Measurements from ENCODE around the gene CLMN. TPM values are rescaled to one million over a fixed set of nuclear protein-coding genes. Genes with fewer than 3 reads are reported as not detected.

Gene CLMN
- total RNA-seq (2016; rRNA removed; fragmentation: Illumina TruSeq; extraction: Trizol) (15.1 and 16.2 TPM in 2 replicates), polyA plus RNA-seq (2011; rRNA removed) (16.4 and 16.7 TPM in 2 replicates), polyA minus RNA-seq (2011; rRNA and poly(A)+ RNA removed; ENCODE audit: low replicate concordance) (0.51 and 12.1 TPM in 2 replicates), Bru-seq, nascent RNA (percentile 84 among the genes with signal in this experiment), BruChase-seq, experiment 1, labeled RNA remaining after a 6-hour chase (percentile 91 among the genes with signal in this experiment), BruChase-seq, experiment 2, labeled RNA remaining after a 2-hour chase (percentile 91 among the genes with signal in this experiment)
- 4.4 and 5.9 TPM in 2 replicates for total RNA-seq (2016; cell fraction: cytosol; rRNA removed; fragmentation: Illumina TruSeq; extraction: Trizol; ENCODE audit: low read depth)
- 13.1 and 14.8 TPM in 2 replicates for total RNA-seq (2016; cell fraction: insoluble cytoplasmic fraction; rRNA removed; fragmentation: Illumina TruSeq; extraction: Trizol)
- 8.6 and 9.0 TPM in 2 replicates for total RNA-seq (2016; cell fraction: membrane; rRNA removed; fragmentation: Illumina TruSeq; extraction: Trizol)
- total RNA-seq (2016; cell fraction: nucleus; rRNA removed; fragmentation: Illumina TruSeq; extraction: Trizol): 21.4 and 22.0 TPM in 2 replicates
- 5.7 and 6.9 TPM in 2 replicates for polyA plus RNA-seq (2011; cell fraction: cytosol; rRNA removed)
- polyA plus RNA-seq (2011; cell fraction: nucleus; rRNA removed): 55.9 and 58.4 TPM in 2 replicates
- polyA plus RNA-seq (2012): 12.5 and 17.3 TPM in 2 replicates
- polyA plus RNA-seq (2016; cell fraction: cytosol; fragmentation: Illumina TruSeq; extraction: Trizol; ENCODE audit: low read depth): 4.6 and 4.9 TPM in 2 replicates
- polyA plus RNA-seq (2016; cell fraction: insoluble cytoplasmic fraction; fragmentation: Illumina TruSeq; extraction: Trizol; ENCODE audit: low read depth): 10.5 and 11.4 TPM in 2 replicates
- 7.1 and 7.5 TPM in 2 replicates for polyA plus RNA-seq (2016; cell fraction: membrane; fragmentation: Illumina TruSeq; extraction: Trizol; ENCODE audit: low read depth)
- polyA plus RNA-seq (2016; cell fraction: nucleus; fragmentation: Illumina TruSeq; extraction: Trizol; ENCODE audit: insufficient read depth, low read depth): 24.4 and 27.2 TPM in 2 replicates
- polyA minus RNA-seq (2011; cell fraction: cytosol; rRNA and poly(A)+ RNA removed): 8.5 and 10.6 TPM in 2 replicates
- polyA minus RNA-seq (2011; cell fraction: nucleus; rRNA and poly(A)+ RNA removed): 45.1 and 53.1 TPM in 2 replicates
- long read RNA-seq, experiment 1, full-length matches to known transcripts: 3 of 19 reads
- long read RNA-seq, experiment 1, partial matches to known transcripts: 10 of 19 reads
- long read RNA-seq, experiment 1, other reads (novel, unspliced or antisense): 6 of 19 reads
- long read RNA-seq, experiment 2, full-length matches to known transcripts: 11 of 40 reads
- long read RNA-seq, experiment 2, partial matches to known transcripts: 10 of 40 reads
- long read RNA-seq, experiment 2, other reads (novel, unspliced or antisense): 19 of 40 reads

GRCh38 chr14:95319312-95320077 is at the start of gene CLMN:
CLMN (minus strand) TSS chr14:95319908; CDS start chr14:95319792, 116 bp downstream.
- Histone ChIP-seq H4K20me1 (ENCODE audit: insufficient read depth, low read length) (no peaks in the 10 kb centered on the region; the same call in 1 of the 2 replicates), H2AFZ (ENCODE audit: low read length) (no peak within 1 kb of the TSS), H3K4me3 (replicated peaks in 1 of 3; ENCODE audit: insufficient read depth in 1 of 3, low read depth in 2 of 3, low read length in 3 of 3) (peak within 1 kb of the TSS; percentile 69 to 95 (median 86)), H3K9ac (ENCODE audit: insufficient read depth, low read depth, low read length) (peak within 1 kb of the TSS; percentile 68), H3K4me2 (ENCODE audit: low read depth, low read length) (peak within 1 kb of the TSS; percentile 86), H3K4me1 (ENCODE audit: insufficient read depth, low read length) (peaks cover 69% of the 10 kb centered on the region), H3K79me2 (ENCODE audit: insufficient read depth, low read length) (peaks cover 7% of the 10 kb centered on the region), H3K27ac (ENCODE audit: extremely low read length, insufficient read depth, low read length) (peak within 1 kb of the TSS; percentile 10), H3K27me3 (ENCODE audit: control insufficient read depth in 1 of 2, insufficient read depth in 2 of 2, low read length in 2 of 2) (peaks cover 2 to 18% of the 10 kb centered on the region in 2 experiments; a peak in 2 of 5 replicates), H3K9me3 (ENCODE audit: low read length) (no peaks in the 10 kb centered on the region), H3K36me3 (replicated peaks in 1 of 2; ENCODE audit: control insufficient read depth in 1 of 2, insufficient read depth in 2 of 2, low read length in 2 of 2) (no peaks in the 10 kb centered on the region)
- DNase-seq (ENCODE audit: low spot score) (no peak), FAIRE-seq (no peak), ATAC-seq (peak; percentile 40)
- no CpG with 5 or more reads among the region's 98 CpGs for WGBS (ENCODE audit: low lambda C conversion rate)
- no TSS peak for BruUV-seq (replicated peaks)
- in situ Hi-C loops (cut with HindIII; ENCODE audit: extremely low pct_ligation_motif_present, low pct_unique_long_range_greater_than_20kb) (no loop called here), intact Hi-C loops (cut with micrococcal nuclease; ENCODE audit: unreplicated experiment) (loop anchor here (5.0 kb wide), 1 partner anchor 52 kb away; no protein-coding TSS in a partner anchor)
- ChIA-PET POLR2A (interaction anchor here (1.1 to 2.5 kb wide), 4 partner anchors 17 to 42 kb away, joined by 3 to 13 read pairs (median 4); no protein-coding TSS in a partner anchor), CTCF (ENCODE audit: low intra/inter-chr PET ratio, low total read pairs) (no interaction called here)
- TF ChIP-seq NRL (CRISPR knock-in tag; IDR thresholded peaks at IDR 0.05; ENCODE audit: borderline replicate concordance) (no peak), MAZ (IDR thresholded peaks at IDR 0.05; ENCODE audit: borderline replicate concordance, low read depth, low read length) (no peak), MAZ (CRISPR knock-in tag; IDR thresholded peaks at IDR 0.05; ENCODE audit: low read depth) (no peak; the same call in 1 of the 2 replicates), PHF5A (CRISPR knock-in tag; IDR thresholded peaks at IDR 0.05; ENCODE audit: low read depth, unreplicated experiment) (no peak), RXRA (CRISPR knock-in tag; IDR thresholded peaks at IDR 0.05) (peak; percentile 29; the same call in 1 of the 2 replicates), MNT (IDR thresholded peaks at IDR 0.05) (0 out of 2 replicates have a peak, but pooled peaks have one; percentile 5), SKI (IDR thresholded peaks at IDR 0.05; ENCODE audit: partially characterized antibody) (no peak), ZBTB44 (CRISPR knock-in tag; IDR thresholded peaks at IDR 0.05) (no peak), HOXA5 (CRISPR knock-in tag; IDR thresholded peaks at IDR 0.05) (no peak), MEIS2 (CRISPR knock-in tag; IDR thresholded peaks at IDR 0.05) (no peak), HOXA7 (CRISPR knock-in tag; IDR thresholded peaks at IDR 0.05) (no peak), TFE3 (CRISPR knock-in tag; IDR thresholded peaks at IDR 0.05) (no peak), AKAP8 (CRISPR knock-in tag; IDR thresholded peaks at IDR 0.05) (no peak)

Data from HepG2 (cell line).